GM15510 (cell line): ENCODE data around the gene STAG3.

Experiments
- POLR2A ChIP-seq: IDR thresholded peaks from 3 replicates; pipeline ENCODE4 v1.6.1; 2011; ENCODE audit warnings: borderline replicate concordance; ENCODE audit not compliant: insufficient read length; ENCODE audit errors: extremely low read depth

The STAG3 gene

DNA sequence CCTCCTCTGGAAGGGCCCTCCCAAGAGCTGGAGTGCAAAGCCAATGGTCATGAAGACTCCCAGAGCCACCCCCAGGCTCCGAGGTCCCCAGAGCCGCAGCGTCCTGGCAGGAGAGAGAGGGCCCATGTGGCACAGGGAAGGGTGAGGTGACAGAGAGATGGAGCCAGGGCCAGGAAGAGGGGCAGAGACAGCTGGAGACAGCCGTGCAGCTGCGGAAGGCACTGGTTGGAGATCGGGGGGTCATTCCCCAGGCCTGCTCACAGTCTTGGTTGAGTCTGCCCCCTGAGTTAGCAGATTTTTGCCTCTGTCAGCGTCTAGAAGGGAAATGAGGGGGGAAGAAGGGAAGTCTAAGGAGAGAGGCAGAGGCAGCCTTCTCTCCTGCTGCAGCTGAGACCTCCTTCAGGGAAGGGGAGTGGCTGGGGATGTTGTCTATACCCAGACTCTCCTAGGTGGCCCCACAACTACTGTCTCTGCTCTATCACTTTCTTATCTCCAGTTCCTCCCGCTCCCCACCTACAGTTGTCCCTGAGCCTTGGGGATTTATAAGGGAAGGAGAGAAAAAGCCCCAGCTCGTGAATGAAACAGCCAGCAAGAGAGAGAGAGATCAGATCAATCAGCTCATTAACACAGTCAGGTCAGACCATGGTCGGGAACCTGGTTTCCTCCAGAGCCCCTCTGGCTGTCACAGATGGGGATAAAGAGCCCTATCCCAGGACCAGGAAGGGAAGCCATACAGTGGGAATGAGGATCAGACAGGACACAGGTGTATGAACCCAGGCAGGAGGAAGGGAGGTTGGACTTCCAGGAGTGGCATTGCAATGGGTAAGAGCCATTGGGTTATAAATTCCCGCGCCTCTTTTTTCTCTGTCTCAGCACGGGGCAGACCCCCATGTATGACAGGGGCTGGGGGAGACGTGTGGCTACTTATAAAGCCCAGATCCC lies 10.5 kb upstream of the STAG3 start:
- TF ChIP-seq POLR2A, result no peak

DNA sequence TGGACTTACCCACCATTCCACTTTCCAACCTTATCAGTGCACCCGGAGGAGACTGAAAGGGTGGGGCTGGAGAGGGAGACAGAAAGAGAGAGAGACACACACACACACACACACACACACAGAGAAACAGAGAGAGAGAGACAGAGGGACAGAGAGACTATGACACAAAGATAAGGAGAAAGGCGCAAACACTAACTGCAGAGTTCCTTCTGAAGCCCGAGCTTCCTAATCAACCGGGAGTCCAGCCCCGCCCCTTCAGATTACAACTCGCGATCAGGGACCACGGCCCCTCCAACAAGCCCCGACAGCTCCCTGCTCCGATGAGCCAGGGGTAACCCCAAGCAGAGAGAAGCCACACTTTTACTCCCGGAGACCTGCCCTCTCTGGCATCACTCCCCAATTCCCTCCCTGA lies 9.8 kb upstream of the STAG3 start:
- no peak for TF ChIP-seq POLR2A

DNA sequence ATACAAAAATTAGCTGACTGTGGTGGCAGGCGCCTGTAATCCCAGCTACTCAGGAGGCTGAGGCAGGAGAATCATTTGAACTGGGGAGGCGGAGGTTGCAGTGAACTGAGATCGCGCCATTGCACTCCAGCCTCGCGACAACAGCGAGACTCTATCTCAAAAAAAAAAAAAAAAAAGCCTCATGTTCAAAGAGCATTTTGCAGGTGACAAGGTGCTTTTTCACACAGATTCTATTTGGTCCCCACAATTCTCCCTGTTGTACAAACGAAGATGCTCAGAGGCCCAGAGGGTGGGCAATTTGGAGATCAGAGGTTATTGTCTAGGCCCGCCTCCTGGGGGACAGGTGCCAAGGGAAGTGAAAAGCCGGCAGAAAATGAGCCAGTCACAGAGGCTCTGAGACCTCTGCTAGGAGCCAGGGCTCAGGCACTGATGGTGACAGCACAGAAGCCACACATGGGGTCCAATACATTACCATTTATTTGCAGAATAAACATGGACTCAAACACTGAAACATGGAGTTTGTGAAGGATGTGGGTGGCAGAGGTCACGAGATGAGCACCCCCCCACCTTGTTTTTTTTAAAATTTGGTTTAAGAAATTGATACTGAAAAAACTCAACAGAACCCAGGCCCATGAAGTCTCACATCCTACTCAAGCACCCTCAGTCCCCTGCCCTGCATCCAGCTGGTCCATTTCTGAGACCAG lies 8.4 kb upstream of the STAG3 start:
- TF ChIP-seq POLR2A, result no peak

DNA sequence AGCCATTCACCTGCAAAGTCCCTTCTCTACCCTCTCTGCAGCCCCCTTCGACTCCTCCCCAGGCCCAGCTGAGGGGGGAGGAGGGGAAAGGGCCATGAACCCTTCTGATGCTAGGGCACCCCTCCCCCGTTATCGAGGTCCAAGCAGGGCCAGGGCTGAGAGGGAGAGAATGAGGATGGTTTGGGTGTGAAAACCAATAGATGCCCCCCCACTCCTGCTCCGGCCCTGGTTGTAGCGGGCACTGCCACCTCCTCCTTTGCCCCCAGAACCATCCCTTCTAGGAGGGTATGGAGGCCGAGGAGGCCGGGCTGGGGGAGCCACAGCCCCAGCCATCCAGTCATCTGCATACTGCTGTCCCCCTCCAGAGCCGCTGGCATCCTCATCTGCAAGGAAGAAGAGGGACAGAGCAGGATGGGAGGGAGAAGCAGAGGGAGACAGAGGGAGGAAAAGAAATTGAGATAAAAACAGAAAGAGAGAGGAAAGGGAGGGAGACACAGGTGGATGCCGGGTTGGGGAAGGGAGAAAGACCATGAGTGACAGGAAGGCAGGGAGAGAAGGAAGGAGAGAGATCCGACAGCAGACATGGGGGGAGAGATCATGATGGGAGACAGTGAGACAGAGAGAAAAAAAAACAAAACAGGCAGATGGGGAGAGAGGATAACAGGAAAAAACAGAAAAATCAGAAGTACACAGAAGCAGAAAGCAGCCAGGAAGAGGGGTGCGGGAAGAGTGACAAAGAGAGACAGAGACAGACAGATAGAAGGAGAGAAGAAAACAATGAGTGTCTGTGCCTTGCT lies 7.4 kb upstream of the STAG3 start:
- TF ChIP-seq POLR2A, result no peak

DNA sequence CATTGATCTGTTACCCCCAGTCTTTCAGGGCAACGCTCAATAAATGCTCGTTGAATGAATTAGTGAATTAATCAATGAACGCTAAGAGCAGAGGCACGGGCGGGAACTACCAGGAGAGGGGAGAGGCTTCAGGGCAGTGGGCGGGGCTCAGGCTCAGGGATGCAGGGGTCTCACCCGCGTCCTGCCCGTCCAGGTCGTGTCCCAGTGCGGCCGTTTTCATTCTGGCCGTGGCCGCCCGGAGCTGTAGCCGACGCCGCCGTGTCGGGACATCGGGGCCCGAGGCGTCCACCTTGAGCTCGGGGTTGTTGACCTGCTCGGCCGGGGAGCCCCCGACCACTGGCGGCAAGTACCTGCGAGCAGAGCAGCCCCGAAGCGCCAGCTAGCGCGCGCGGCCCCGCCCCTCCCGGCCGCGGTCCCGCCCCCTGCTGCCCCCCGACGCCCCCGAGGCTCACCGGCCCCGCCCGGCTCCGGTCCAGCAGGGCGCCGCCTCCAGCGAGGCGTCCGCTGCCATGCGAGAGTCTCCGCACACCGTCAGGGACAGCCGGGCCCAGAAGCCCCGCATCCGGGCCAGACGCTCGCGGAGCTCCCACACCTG lies 6.5 kb upstream of the STAG3 start:
- no peak for TF ChIP-seq POLR2A

DNA sequence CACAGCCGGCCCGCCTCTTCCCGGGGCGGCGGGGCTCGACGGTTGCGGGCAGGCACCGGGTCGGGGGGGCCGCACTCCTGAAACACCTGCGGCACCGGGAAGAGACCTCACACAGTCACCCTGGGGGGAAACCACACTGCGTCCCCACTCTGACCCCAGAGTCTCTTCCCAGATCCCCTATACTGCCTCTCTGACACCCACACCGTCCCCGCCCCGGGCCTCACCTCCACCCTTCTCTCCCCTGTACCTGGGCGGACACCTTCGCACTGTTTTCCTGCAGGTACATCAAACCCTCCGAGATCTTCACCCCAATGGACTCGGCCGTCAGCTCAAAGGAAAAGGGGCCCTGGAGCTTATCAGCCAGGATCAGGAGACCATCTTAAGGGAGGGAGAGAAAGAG lies 5.9 kb upstream of the STAG3 start:
- TF ChIP-seq POLR2A, result no peak

DNA sequence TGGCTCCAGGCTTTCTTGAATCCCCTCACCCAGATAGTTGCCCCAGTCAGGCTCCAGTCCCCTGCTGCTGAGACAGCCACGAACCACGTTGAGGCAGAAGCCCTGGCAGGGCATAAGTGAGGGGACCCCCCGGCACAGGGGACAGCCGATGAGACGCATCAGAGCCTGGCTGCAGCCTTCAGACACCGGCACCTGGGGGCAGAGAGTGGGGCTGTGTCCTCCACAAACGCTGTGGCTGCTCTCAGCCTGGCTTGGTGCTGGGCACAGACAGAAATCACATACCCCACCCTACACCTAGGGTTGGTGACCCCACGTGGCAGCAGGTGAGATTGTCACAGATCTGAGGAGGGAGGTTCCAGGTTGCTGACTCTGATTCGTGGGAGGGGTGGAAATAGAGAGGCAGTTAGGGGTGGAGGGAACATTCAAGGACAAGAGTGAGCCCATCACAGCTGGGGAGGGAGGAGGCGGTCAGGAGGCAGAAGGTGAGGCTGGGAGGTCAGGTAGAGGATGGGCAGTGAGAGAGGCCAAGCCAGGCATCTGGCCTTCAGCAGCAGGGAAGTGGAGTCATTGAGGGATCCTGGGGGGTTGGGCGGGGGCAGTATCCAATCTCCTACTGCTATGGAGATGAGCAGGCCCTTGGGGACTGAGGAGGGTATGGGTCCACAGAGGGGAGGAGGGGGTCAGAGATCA lies 3.8 kb upstream of the STAG3 start:
- TF ChIP-seq POLR2A, result no peak

DNA sequence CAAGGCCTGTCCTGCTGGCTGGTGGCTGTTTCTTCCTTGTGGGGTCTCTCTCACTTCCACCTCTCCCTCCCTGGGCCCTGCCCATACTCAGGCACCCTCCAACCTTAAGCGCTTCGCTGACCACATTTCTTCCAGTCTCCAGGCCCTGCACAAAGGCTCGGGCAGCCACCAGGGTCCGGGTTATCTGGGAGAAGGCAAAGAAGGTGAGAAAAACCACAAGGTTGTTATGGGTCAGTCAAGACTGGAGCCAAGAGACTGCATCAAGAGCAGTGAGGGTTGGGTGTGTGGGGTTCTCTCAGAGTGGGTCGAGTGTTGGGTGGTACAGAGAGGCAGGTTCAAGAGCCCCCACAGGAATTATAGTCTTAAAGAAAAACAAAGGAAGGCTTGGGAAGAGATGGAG lies 3.1 kb upstream of the STAG3 start:
- no peak for TF ChIP-seq POLR2A

DNA sequence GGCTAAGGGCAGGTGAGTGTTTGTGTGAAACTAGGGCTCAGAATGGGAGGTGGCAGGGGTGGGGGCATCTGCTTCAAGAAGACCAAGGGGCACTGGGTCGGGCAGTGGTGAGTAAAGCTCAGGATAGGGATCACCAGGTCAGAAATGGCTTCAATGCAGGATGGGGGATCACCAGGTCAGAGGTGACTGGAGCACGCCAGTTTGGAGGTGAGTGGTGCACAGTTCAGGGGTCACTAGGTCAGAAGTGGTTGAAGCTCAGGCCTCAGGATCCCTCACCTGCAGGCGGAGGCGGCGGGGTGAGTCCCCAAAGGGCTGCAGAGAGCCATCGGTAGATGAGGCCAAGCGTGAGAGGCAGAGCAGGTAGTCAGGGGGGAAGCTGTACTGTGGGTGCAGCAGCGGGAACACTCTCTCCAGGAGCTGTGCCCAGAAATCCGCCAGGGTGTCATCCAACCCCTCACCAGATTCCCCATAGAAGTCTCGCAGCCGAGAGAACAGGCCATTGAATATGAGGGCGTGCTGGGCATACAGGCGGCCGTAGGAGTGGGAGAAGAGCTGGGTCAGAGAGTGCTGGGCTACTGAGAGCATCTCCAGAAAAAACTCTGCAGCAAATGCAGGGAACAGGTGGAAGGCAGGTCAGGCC lies 2.3 kb upstream of the STAG3 start:
- no peak for TF ChIP-seq POLR2A

DNA sequence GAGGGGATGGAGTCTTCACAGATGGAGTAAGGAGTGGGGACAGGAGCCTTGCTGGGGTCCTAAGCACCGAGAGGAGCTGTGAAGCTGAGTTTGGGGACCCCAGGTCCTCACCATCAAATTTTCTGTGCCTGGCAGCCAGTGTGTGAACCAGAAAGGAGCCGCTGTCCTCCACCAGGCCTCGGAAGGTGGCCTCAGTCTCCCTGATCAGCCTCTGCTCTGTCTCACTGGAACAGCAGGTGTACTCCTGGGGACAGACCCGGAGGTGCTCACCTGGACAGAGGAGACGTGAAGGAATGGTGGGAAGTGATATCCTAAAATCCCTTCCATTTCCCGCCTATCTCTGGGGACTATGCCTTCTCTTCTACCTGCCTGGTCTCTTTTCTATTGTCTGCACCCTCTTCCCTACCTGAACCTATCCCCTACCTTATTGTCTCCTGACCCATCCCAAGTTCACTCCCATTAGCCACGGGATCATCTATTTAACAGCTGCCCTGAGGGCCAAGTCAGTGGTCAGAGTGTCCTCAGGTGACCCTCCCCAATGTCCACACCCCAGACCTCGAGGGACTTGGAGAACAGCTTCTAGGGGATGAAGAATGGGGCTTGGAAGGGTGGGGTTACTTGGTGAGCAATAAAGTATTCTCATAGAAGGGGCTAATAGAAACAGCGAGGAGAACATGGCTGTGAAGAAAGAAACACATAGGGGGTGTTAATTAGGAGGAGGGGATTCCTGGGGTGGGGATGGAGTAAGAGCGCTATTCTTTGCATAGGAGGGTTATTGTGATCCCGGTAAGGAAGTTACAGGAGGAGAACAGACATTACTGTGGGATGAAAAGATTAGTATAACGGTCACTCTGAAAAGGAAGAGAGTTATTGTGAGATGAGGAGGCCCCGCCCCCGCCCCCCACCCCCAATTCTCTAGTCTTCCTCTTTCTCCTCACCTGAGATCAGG lies 1.3 kb upstream of the STAG3 start:
- TF ChIP-seq POLR2A, result no peak

DNA sequence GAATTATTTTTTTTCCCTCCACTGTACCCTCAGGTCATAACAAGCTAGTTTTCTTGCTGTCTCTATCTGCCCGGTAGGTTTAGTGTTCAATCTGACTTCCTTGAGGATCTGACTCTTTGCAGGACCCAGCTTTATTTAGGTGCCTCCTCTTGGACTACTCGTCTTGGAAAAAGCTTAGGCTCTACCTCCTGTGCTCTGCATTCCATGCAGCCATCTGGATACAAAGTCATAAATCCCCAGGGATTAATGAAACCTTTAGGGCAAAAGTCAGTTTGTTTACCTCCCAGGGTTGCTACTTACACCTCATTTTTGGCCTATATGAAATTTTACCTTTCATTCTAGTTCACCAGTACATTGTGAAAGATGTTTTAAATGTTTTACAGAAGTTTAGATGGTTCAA lies 8.0 kb downstream of the STAG3 start:
- no peak for TF ChIP-seq POLR2A

DNA sequence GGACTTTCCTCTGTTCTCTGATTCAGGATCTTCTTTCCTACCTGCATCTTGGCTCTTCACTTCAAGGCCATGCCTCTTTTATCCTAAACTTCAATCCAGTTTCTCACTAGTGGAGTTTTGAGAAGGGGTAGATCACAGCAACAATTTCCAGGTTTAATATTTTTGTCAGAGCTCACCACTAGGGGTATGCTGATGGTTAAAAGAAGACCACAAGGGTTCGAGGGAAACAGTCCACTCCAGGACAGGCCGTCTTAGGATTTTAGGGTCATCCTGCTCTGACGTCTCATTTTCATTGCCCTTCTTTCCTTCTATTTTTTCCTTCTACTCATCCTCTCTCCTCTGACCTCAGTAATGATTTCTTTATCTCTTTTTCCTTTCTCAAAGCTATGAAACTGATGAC lies 11.3 kb downstream of the STAG3 start:
- TF ChIP-seq POLR2A, result no peak
